Measurements from ENCODE around the gene H2AZ2.
"Not testable (repeated sequence)": the region's sequence is repeated elsewhere in the genome, so short reads cannot be mapped to it uniquely, and the experiment has no call there.

H2AZ2 gene

DNA sequence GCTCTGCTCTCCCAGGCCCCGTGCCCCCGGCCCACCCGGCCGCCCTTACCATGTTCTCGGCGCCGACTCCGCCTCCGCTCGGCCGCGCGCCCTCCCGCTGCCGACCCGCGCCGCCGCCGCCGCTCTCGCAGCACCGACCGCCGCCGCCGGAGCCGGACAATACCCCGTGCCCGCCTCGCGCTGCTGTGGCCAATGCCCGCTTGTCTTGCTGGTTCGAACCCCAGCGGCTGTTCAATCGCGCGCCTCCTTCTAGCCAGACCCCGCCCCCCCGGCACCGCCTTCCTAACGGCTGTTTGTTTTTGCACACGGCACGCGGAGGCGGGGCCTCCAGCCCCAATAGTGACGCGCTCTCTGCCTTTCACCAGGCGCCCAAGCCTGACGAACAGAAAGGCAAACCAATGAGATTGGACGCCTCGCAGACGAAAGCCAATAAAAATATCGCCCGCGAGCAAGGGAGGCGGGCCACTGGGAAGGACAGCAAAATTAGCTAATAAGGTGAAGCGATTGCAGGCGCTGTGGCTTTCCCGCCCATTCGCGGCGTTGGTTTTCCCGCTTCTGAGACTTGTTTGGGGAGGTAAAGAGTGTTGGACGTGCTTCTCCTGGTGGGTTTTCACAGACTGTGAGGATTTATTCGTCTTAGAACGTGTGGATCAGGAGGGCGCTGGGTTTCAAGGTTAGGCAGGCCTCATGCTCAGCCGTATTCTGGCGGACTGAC lies at the start of gene H2AZ2:
Gene H2AZ2, minus strand, starts transcription at position 168 of the 715 bp plus-strand sequence. Its CDS starts 116 bp downstream, at position 52.
- DNase-seq = peak; percentile 99

DNA sequence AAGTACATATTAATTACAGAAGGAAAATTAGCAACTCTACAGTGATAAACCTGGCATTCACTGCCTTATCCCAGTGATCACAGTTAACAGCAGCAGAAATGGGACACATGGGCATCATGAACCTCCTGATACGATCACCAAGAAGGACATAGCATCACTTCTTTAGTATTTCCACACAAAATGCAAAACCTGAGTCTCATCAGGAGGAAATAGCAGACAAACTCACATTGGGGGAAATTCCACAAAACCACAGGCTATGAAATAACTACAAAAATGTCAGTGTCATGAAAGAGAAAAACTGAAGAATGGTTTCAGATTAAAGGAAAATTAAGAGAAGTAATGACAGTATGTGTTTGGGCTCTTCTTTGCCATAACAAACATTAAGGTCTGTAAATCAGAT lies 49.4 kb upstream of the H2AZ2 start:
- DNase-seq = no peak

DNA sequence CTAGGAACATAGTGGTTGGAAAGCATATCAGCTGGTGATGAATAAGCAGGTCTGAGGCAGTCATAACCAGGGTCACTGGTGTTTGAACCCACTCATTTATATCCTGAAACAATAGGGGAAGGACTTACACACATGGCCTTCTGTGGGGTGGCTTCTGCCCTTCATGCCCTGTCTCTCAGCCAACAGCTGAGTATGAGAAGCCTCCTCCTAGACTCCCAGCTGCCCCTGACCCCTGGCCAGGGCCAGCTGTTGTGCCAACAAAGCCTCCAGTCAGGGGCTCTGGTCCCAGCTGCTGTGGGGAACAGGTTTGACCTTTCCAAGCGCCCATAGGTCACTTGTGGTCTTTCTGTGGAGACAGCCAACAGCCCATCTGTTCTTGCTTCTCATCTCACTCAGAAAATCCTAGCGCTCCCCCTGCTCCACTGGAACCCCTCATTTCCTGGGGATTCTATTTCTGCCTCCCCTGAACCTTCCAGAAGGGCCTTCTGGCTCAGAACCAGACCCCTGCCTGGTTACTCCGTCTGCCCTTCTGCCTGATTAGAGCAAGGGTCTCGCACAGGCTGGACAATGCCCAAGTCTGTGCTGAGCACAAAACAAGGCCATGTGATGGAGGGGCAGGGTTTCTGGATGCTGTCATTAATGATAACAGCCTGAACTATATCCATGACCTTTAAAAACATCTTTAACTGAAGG lies 47.1 kb upstream of the H2AZ2 start:
- DNase-seq = no peak

DNA sequence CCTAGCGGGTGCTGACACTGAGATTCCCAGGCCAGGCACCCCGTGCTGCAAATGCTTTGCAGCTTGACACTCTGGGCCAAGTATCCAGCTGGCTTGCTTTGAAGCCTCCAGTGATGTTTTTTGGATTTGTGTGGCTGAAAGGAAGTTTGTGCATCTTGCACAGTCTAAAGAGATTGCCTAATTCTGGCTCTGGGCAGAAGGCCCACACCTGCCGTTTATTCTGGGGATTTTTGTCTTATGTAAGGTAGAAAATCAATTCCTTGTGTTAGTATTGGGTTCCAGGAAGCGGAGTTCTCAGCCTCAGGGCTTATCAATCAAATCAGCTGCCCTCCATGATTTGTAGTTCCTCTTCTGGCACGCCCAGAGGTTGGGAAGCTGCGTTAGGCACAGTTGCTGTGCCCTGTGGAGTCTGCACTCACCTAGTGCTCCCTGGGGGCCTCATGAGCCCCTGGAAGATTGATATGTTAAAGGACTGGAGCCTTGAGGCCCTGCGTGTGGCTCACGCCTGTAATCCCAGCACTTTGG lies 45.9 kb upstream of the H2AZ2 start:
- DNase-seq = no peak

DNA sequence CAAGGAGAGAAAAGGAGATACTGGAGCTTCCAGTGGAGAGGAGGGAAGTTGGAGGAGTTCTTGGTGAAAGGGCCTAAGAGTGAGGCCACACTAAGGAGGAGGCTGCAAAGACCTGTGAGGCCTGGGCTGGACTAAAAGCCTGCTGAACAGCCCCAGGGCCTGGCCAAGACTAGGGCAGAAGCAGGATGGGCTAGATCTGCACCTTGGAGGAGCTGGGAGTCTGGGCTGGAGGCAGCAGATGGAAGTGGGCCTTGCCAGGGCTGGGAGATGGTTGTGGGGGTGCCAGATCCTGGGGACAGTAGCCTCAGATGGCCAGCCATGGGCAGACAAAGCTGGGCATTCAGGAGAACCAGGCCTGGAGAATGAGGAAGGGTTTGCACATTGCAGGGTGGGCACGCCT lies 43.9 kb upstream of the H2AZ2 start:
- DNase-seq = no peak

DNA sequence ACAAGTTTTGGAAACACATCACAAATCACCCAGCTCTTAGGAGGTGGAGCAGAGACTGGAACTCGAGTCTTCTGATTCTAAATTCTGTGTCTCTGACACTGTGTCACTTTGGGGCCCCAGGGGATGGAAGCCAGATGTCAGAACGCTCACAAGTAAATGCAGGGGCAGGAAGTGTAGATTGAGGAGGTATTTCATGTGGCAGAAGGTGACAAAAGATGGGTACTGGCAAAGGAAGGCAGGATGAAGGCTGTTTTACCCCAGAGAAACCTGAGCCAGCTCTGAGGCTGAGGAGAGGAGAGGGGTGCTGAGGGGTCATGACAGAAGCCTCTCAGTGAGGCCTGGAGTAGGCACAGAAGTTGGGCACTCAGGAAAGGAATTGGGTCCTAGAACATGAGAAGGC lies 43.5 kb upstream of the H2AZ2 start:
- peak; percentile 37 for DNase-seq

DNA sequence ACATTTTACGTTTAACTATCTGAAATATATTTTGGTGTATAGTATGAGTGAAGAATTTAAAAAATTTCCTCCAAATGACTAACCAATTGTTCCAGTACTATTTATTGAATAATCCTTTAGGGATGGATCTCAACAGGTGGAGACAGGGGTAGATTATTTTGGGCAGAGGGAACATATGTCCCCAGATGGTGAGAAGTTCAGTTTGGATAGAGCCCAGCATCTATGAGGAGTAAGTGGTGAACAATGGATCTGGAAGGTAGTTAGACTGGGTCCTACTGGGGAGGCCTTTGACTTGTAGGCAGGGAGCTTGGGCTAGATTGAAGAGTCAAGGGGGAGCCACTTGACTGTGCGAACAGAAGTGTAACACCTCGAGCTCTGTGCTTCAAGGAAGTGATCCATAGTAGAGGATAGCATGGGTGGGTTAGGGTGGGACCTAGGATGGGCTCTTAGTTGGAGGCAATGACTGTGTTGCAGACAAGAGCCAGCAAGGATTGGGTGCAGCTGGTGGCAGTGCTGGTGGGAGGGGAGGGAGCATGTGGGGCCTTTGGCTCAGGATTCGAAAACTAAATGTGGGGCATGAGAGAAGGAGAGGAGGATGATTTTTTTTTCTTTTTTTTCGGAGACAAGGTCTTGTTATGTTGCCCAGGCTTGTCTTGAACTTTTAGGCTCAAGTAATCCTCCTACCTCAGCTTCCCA lies 41.3 kb upstream of the H2AZ2 start:
- no peak for DNase-seq

DNA sequence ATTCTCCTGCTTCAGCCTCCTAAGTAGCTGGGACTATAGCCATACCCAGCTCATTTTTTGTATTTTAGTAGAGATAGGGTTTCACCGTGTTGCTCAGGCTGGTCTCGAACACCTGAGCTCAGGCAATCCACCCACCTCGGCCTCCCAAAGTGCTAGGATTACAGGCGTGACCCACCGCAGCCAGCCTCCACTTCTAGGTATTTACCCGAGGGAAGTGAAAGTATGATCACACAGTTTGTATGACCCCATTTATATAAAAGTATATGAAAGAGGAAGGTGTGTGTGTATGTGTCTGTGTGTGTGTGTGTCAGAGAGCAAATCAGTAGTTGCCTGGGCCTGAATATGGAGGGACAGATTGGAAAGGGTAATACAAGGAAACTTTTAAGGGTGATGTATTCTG lies 39.4 kb upstream of the H2AZ2 start:
- DNase-seq = peak; percentile 58

DNA sequence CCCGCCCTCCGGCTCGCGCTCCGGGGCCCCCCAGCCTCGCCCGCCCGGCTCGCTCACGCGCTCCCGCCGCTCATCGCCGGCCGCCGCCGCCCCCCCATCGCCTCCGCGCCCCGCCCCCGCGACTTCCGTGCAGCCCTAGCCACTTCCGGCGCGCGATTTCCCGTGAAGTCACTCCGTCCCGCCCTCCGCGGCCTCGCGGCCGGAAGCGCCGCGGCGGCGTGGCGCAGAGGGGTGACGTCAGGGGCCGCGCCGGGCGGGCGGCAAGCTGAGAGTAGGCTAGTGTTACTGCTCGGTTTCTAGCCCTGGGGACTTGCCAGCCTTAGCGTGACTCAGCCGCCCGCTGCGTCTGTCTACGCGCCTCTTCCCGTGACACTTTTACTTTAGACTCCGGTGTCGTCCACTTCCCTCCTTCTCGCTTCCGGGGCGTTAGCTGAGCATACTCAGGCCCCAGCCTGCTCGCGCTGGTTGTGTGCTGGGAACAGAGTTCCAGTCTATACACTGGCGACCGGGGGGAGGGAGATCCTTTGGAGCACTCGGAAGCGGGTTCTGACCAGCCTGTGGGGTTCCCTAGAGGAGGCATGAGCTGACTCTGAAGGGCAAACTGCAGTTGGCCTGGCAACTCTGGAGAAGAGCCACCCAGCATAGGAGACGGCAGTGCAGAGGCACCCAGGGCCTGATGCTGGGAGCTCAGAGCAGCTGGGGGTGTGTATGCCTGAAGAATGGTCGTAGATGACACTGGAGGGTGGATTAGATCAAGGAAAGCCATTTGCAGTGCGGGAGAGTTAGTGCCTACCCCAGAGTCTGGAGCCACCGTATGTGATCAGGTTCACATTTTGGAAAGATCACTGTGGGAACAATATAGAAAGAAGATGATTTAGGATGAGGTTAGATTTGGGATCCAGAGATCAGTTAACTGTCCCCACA lies 37.8 kb upstream of the H2AZ2 start, which contains the start of gene PURB:
Gene PURB, minus strand, starts transcription at position 137 of the 924 bp plus-strand sequence. CDS start 182 bp downstream, outside the sequence.
- peak; percentile 98 for DNase-seq

DNA sequence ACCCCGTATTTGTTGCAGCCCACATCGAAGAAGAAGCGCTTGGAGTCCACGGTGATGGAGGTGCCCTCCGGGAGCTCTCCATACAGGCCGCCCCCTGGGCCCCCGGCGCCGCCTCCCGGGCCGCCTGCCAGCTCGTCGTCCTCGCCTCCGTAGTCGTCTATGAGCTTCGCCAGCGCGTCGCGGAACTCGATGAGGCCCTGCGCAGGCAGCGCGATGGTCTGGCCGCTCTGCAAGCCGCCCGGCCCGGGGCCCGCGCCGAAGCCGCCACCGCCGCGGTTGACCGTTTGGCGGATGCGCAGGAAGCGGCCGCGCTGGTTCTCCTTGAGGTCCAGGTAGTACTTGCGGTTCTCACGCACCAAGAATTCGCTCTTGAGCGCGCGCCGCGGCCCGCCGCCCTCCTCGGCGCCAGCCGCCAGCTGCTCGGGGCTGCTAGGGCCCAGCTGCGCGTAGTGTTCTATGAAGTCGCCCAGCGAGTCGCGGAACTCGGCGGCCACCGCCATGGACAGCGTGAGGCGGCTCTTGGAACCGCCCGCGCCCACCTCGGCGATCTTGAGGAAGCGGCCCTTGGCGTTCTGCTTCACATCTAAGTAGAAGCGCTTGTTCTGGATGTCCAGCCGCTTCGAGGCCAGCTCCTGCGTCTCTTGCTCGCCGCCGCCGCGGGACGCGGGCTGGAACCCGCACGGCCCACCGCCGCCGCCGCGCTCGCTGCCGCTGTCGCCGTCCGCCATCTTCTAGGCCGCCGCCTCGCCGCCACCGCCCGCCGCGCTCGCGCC lies 36.9 kb upstream of the H2AZ2 start:
- peak; percentile 42 for DNase-seq

DNA sequence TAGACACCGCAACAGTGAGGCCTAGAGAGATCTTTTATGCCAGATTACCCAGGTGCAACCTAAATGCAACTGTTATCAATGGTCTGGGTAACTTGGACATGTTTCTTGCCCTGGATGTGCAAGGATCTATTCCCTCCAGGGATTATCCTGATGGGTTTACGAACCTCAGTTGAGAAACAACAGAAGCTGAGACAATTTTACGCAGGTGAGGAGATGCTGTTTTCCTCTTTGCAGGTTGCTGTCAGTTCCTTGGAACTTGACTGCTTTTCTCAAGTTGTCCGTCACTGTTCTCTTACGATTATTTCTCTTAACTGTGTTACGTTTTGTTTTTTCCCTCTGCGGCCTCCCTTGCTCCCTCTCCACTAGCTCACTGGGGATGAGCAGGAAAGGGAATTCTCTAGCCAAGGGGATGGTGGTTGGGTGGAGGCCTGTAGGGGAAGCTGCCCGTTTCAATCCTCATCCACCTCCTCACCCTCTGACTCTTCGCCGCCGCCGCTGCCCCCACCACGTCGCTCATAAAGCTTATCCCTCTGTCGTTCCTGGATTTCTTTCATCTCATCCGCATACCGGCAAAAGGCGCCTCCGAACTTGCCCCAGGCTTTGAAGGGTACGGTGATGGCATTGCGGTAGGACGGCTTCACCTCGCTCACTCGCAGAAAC lies 36.2 kb upstream of the H2AZ2 start:
- no peak for DNase-seq

DNA sequence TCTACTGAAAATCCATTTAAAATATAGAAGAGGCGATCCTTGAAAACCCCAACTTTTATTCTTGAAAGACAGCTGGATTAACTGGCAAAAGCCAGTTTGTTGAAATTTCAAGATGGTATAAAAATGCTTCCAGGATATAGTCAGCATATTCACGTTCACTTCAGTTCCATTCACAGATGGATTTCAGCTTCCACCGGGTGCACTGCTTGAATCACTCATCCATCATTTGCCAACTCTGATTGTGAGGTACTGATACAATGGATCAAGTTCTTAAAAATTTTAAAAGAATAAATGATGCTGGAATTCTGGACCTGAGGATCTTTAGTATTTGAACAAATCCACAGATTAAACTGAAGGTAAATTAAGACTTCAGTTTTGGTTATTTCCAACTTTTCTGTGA lies 35.0 kb upstream of the H2AZ2 start:
- no peak for DNase-seq

DNA sequence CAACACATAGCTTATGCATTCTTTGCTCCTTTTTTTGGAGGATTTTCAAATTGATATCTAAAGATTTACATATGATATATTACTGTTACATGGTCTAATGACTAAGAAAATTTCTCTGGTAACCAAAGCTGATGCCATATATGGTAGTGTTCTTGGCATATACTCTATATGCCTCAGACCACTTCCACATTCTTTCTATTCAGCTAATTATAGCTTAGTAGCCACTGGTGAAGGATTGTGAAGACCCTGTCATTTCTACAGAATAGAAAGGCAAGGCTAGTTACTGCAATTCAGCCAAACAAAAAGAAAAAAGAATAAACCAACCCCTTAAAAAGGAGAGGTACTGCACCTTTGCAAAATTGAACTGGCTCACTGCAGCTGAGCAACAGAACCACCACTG lies 33.7 kb upstream of the H2AZ2 start:
- no peak for DNase-seq

DNA sequence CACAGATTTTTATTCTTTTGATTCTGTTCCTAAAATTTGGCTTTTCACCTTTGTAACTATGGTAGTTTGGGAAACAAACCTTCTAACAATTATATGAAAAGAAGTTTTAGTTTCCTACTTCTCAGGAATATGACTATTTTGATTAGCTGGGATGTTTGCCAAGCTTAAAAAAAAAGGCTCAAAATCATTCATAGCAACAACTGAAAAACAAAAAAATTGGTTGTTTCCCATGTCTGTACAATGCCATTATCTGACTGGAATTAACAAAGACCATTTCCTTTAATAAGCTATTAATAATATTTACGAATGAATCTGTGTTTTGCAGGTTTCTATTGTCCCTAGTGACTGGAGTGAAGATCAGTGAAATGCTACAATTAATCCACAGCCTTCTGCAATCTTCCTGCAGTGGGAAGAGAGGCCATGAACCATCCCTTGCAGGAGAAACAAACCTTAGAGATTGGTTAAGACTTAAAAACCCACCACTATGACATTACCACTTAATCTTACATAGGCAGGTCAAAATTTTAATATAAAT lies 33.2 kb upstream of the H2AZ2 start:
- no peak for DNase-seq

DNA sequence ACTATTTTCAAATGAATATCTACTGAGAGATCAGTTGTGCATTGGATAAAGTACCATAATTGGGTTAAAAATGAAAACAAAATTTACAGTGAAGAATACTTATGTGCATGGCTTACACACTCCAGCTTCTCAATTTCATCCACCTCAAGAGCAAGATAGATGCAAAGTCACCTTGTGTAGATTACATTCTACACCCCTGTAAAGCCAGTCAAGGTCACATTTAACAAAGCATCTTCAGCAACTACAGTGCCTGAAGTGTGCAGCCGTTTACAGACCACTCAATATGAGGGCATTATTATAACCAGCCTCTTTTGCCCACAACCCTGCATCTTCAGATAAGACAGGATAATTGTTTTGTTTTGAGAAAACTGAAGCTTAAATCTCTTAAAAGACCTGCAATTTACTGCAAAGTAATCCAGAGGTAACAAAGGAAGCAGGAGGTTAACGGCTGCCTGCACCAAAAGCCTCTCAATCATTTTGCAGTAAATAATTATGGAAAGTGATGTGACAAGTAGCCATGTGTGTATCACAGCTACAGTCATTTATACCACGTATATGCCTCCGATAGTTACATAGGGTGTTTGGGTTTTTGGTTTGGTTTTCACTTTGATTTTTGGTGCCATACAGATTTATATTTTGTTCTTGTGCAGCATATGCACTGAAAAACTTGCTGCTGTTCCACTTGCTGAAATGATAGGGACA lies 32.6 kb upstream of the H2AZ2 start:
- DNase-seq = no peak

DNA sequence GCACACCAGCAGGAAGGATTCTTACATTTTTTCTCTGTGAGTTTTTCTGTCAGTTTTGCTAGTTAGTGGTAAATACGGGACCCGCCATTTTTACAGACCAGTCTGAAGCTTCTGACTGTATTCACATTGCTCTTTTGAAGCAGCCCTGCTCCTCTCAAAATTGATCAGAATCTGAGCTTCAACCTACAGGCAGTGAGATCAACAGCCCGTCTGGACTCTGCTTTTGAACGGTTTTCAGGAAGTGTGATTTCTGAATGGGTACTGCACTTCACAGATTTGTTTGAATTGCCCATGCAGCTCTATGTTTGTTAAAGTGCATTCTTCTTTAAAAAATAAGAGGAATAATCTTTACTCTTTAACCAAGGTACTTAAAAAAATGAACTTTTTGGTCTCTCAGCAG lies 28.5 kb upstream of the H2AZ2 start:
- DNase-seq = no peak

DNA sequence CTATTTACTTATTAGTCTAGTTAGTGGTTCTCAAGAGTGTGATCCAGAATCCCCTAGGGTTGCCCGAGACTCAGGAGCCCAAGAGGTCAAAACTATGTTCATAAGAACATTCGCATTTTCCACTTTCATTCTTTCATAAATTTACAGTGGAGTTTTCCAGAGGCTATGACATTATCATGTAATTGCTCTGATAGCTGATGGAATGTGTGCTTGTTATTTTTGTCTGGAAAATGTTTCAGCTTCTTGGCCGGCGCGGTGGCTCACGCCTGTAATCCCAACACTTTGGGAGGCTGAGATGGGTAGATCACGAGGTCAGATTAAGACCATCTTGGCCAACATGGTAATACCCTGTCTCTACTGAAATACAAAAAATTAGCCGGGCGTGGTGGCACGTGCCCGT lies 27.4 kb upstream of the H2AZ2 start:
- DNase-seq = no peak

DNA sequence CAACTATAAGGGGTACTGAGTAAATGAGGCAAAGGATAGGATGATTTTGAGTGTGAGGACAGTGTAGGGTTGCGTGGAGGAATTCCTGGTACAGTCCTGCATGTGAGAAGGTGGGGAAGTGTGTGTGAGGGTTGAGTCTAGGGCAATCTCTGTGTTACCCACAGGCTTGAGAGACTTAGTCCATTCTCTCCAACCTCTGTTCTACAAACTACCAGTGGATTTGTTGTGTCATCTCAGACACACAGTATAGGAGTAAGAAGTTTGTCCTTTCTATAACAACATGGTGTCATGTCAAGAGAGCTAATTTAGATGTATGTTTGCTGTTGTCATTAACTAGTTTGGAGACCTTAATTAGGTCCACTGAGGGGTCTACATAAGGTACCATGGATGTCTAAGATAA lies 24.9 kb upstream of the H2AZ2 start:
- DNase-seq = no peak

DNA sequence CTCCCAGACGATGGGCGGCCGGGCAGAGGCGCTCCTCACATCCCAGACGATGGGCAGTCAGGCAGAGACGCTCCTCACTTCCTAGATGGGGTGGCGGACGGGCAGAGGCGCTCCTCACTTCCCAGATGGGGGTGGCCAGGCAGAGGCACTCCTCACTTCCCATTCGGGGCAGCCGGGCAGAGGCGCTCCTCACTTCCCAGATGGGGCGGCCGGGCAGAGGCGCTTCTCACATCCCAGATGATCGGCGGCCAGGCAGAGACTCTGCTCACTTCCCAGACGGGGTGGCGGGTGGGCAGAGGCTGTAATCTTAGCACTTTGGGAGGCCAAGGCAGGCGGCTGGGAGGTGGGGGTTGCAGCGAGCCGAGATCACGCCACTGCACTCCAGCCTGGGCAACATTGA lies 24.0 kb upstream of the H2AZ2 start:
- not testable (repeated sequence) for DNase-seq

DNA sequence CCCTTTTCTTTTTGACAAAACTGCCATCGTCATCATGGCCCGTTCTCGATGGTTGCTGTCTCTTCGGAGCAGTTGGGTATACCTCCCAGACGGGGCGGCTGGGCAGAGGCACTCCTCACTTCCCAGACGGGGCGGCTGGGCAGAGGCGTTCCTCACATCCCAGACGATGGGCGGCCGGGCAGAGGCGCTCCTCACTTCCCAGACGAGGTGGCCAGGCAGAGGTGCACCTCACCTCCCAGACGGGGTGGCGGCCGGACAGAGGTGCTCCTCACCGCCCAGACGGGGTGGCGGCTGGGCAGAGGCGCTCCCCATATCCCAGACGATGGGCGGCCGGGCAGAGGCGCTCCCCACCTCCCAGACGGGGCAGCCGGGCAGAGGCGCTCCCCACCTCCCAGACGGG lies 22.9 kb upstream of the H2AZ2 start:
- DNase-seq = not testable (repeated sequence)

Measured in CD4-positive, alpha-beta T cell treated with Interferon gamma for 1 hour (primary cell).